A549 (cell line): ENCODE measurements around the gene SKAP1. TPM values are rescaled to one million over a fixed set of nuclear protein-coding genes. Genes with fewer than 3 reads are reported as not detected.
"Not testable (repeated sequence)": the region's sequence is repeated elsewhere in the genome, so short reads cannot be mapped to it uniquely, and the experiment has no call there.

Source experiments
- ATAC-seq, 2 experiments: fragments of 200-7000 bp in 1 of 2; fragments of >200 bp in 1 of 2; cut with Nextera tagmentation in 1 of 2; cut with Tn5 transposase in 1 of 2; 3 replicates each; pipeline versions ENCODE4 v1.8.0 to v1.9.1; 2018 to 2020; ENCODE audit warnings: mild to moderate bottlenecking in 1 of 2, moderate library complexity in 1 of 2
- CTCF ChIA-PET: fragments of 300-600 bp; sonication (Branson Sonifier 250); formaldehyde crosslinking; extraction: SDS; loops from one replicate; lab custom pipeline; 2021; ENCODE audit warnings: antibody characterized with exemption, inconsistent platforms; lab: Yijun Ruan, JAX
- POLR2A ChIA-PET: fragments of 350-600 bp; formaldehyde crosslinking; extraction: SDS; loops from one replicate; lab custom pipeline; 2021; ENCODE audit warnings: antibody characterized with exemption, inconsistent platforms; lab: Yijun Ruan, JAX
- DNase-seq, 2 experiments: peaks; one replicate each; pipeline versions ENCODE4 v3.0.0 to v3.0.0-alpha.2; 2011 to 2016; ENCODE audit warnings: low read depth in 1 of 2, low spot score in 1 of 2
- FAIRE-seq: peaks from 2 replicates; lab custom pipeline; 2011; peaks lifted over from hg19 to GRCh38; lab: Jason Lieb, UNC
- H3K27ac ChIP-seq, 2 experiments: fragments of >200 bp; sonication (Bioruptor Twin); formaldehyde crosslinking; 3 replicates each; pipeline ENCODE4 v1.5.1; 2016 to 2017
- H3K4me1 ChIP-seq: fragments of >200 bp; sonication (Bioruptor Twin); formaldehyde crosslinking; 3 replicates; pipeline ENCODE4 v1.6.1; 2016
- H3K4me2 ChIP-seq: fragments of >200 bp; sonication (Bioruptor Twin); formaldehyde crosslinking; 3 replicates; pipeline ENCODE4 v1.6.1; 2016
- H3K4me3 ChIP-seq: fragments of >200 bp; sonication (Bioruptor Twin); formaldehyde crosslinking; 3 replicates; pipeline ENCODE4 v1.5.1; 2016
- H3K9me3 ChIP-seq: fragments of >200 bp; sonication (Bioruptor Twin); formaldehyde crosslinking; 3 replicates; pipeline ENCODE4 v1.6.1; 2016
- CBX2 ChIP-seq: fragments of 200-600 bp; sonication (generic); IDR thresholded peaks from 2 replicates; pipeline ENCODE4 v1.6.1; 2016; ENCODE audit warnings: low read depth, mild to moderate bottlenecking, borderline replicate concordance
- EHF ChIP-seq: fragments of 250-450 bp; sonication (Bioruptor Pico); IDR thresholded peaks from 2 replicates; pipeline ENCODE4 v1.5.0; 2020; ENCODE audit warnings: mild to moderate bottlenecking
- ELK1 ChIP-seq: fragments of 150-350 bp; IDR thresholded peaks from 2 replicates; pipeline ENCODE4 v1.6.1; 2014; ENCODE audit warnings: low read depth, mild to moderate bottlenecking, low read length
- EP300 ChIP-seq, 2 experiments: fragments of >200 bp; sonication (Bioruptor Twin); formaldehyde crosslinking; IDR thresholded peaks; 2 replicates in 1 of 2; 3 replicates in 1 of 2; pipeline ENCODE4 v1.6.1; 2016 to 2017
- ESRRA ChIP-seq: fragments of 150-350 bp; IDR thresholded peaks from 2 replicates; pipeline ENCODE4 v1.6.1; 2014; ENCODE audit warnings: mild to moderate bottlenecking, low read length, borderline replicate concordance
- FOSL2 ChIP-seq, 2 experiments: fragments of 450-650 bp in 1 of 2; fragments of >200 bp in 1 of 2; sonication (Bioruptor Twin) in 1 of 2; formaldehyde crosslinking; IDR thresholded peaks; 2 replicates each; pipeline versions ENCODE4 v1.5.0 to v1.6.1; 2016 to 2020; ENCODE audit warnings: mild to moderate bottlenecking in 1 of 2, moderate library complexity in 1 of 2
- GATA3 ChIP-seq: IDR thresholded peaks from 2 replicates; pipeline ENCODE4 v1.6.1; 2012; ENCODE audit warnings: borderline replicate concordance
- HDAC2 ChIP-seq: fragments of 200-600 bp; sonication (generic); IDR thresholded peaks from 2 replicates; pipeline ENCODE4 v1.6.1; 2016
- HEYL ChIP-seq: fragments of 250-450 bp; sonication (Bioruptor Pico); IDR thresholded peaks from 2 replicates; pipeline ENCODE4 v1.8.0; 2021; ENCODE audit warnings: mild to moderate bottlenecking, moderate library complexity
- JUN ChIP-seq, 2 experiments: fragments of >200 bp; sonication (Bioruptor Twin); formaldehyde crosslinking; IDR thresholded peaks; 2 replicates in 1 of 2; 3 replicates in 1 of 2; pipeline ENCODE4 v1.6.1; 2016 to 2017
- KDM1A ChIP-seq: fragments of 200-600 bp; sonication (generic); IDR thresholded peaks from 2 replicates; pipeline ENCODE4 v1.6.1; 2016; ENCODE audit warnings: low read depth, mild to moderate bottlenecking
- MAFK ChIP-seq: fragments of 450-650 bp; IDR thresholded peaks from 2 replicates; pipeline ENCODE4 v1.6.1; 2014; ENCODE audit not compliant: partially characterized antibody
- MYC ChIP-seq: IDR thresholded peaks from 2 replicates; pipeline ENCODE4 v1.6.1; 2012; ENCODE audit warnings: mild to moderate bottlenecking, inconsistent platforms, low read length, improper control_type of control experiment, borderline replicate concordance
- NPAS2 ChIP-seq: fragments of 250-450 bp; sonication (Bioruptor Pico); IDR thresholded peaks from 2 replicates; pipeline ENCODE4 v1.8.0; 2022; ENCODE audit warnings: mild to moderate bottlenecking, moderate library complexity, borderline replicate concordance
- NR3C1 ChIP-seq: fragments of >200 bp; sonication (Bioruptor Twin); formaldehyde crosslinking; IDR thresholded peaks from 3 replicates; pipeline ENCODE4 v1.6.1; 2017
- PHF8 ChIP-seq: fragments of 200-600 bp; sonication (generic); IDR thresholded peaks from 2 replicates; pipeline ENCODE4 v1.6.1; 2016; ENCODE audit warnings: low read depth, mild to moderate bottlenecking, antibody characterized with exemption, moderate library complexity, borderline replicate concordance
- POLR2A ChIP-seq: IDR thresholded peaks from 2 replicates; pipeline ENCODE4 v1.6.1; 2012; ENCODE audit warnings: mild to moderate bottlenecking, low read length
- POLR2AphosphoS2 ChIP-seq: conservative IDR thresholded peaks from 2 replicates; pipeline ENCODE4 v1.6.1; 2012; ENCODE audit warnings: low read length, improper control_type of control experiment, inconsistent platforms
- RARB ChIP-seq: fragments of 250-450 bp; sonication (Bioruptor Pico); IDR thresholded peaks from 2 replicates; pipeline ENCODE4 v1.8.0; 2021; ENCODE audit warnings: mild to moderate bottlenecking, moderate library complexity
- ZC3H11A ChIP-seq: fragments of 450-650 bp; IDR thresholded peaks from 2 replicates; pipeline ENCODE4 v1.6.1; 2014; ENCODE audit warnings: antibody characterized with exemption, mild to moderate bottlenecking
- ZFP36 ChIP-seq: fragments of 450-650 bp; IDR thresholded peaks from 2 replicates; pipeline ENCODE4 v1.6.1; 2014; ENCODE audit warnings: borderline replicate concordance; ENCODE audit not compliant: partially characterized antibody
- ZSCAN20 ChIP-seq: fragments of 250-450 bp; sonication (Bioruptor Pico); IDR thresholded peaks from 2 replicates; pipeline ENCODE4 v1.8.0; 2022; ENCODE audit warnings: mild to moderate bottlenecking, moderate library complexity
- WGBS: methylation state at CpG from one replicate; pipeline ENCODE4 v1.1.6; 2017; ENCODE audit errors: missing lambda C conversion rate; 5-methylcytosine and 5-hydroxymethylcytosine counted together
- polyA plus RNA-seq, 4 experiments: library from polyadenylated mRNA; depleted of rRNA in 3 of 4; stranded (reverse); fragments of >200 nt; fragmentation: RNase III in 1 of 4; extraction: RNeasy Plus Mini Kit Qiagen cat#74134 plus additional on column Dnase treatment in 1 of 4; gene quantifications; 2 replicates in 3 of 4; 3 replicates in 1 of 4; pipeline ENCODE4 v1.2.3, GENCODE V29; 2011 to 2017
- TF ChIP-seq, protein P1 (sequence below): fragments of >200 bp; sonication (Bioruptor Twin); formaldehyde crosslinking; IDR thresholded peaks from 3 replicates; pipeline ENCODE4 v1.5.1; 2016
- TF ChIP-seq, protein P2 (sequence below): IDR thresholded peaks from 2 replicates; pipeline ENCODE4 v1.6.1; 2012

Gene SKAP1
- polyA plus RNA-seq, 2 of the 4 experiments (the other 2 are of a cell fraction) = 0.14 to 0.78 TPM

GRCh38 chr17:48453447-48453846 lies 23.4 kb upstream of the SKAP1 start (continued):
- TF ChIP-seq, protein P1, sequence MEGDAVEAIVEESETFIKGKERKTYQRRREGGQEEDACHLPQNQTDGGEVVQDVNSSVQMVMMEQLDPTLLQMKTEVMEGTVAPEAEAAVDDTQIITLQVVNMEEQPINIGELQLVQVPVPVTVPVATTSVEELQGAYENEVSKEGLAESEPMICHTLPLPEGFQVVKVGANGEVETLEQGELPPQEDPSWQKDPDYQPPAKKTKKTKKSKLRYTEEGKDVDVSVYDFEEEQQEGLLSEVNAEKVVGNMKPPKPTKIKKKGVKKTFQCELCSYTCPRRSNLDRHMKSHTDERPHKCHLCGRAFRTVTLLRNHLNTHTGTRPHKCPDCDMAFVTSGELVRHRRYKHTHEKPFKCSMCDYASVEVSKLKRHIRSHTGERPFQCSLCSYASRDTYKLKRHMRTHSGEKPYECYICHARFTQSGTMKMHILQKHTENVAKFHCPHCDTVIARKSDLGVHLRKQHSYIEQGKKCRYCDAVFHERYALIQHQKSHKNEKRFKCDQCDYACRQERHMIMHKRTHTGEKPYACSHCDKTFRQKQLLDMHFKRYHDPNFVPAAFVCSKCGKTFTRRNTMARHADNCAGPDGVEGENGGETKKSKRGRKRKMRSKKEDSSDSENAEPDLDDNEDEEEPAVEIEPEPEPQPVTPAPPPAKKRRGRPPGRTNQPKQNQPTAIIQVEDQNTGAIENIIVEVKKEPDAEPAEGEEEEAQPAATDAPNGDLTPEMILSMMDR = no peak
- TF ChIP-seq HDAC2 (no peak), FOSL2 (IDR thresholded peaks at IDR 0.05) (no peak), FOSL2 (CRISPR knock-in tag; IDR thresholded peaks at IDR 0.05) (no peak), ZSCAN20 (CRISPR knock-in tag) (no peak), CBX2 (no peak), GATA3 (no peak), ZC3H11A (no peak)
- TF ChIP-seq, all 56 proteins: peak for 0

DNA sequence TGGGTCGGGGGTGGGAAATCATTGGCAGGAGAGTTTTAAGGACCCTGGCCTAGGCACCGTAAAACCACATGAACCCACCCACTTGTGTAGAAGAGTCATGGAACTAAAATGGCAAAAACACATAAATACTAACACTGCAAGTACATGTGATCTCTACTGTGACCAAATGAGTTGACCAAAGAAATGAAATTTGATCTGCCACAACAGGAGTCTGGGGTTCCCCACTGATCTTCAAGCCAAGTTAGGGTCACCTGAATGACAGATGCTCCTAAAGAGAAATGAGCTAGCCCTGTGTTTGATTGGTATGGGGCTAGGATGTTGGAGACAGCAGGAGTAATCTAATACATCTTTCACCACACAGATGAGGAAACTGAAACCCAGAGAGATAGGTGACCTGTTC lies 21.5 kb upstream of the SKAP1 start:
- no peak for TF ChIP-seq ZFP36
- no peak for TF ChIP-seq HEYL
- TF ChIP-seq EP300 (IDR thresholded peaks at IDR 0.05) = no peak
- TF ChIP-seq POLR2A = no peak
- TF ChIP-seq MAFK = no peak
- TF ChIP-seq NR3C1 = no peak
- no peak for TF ChIP-seq KDM1A
- TF ChIP-seq CBX2 = no peak
- no peak for TF ChIP-seq RARB (CRISPR knock-in tag)
- no peak for TF ChIP-seq EHF (CRISPR knock-in tag)
- no peak for TF ChIP-seq HDAC2
- TF ChIP-seq MYC = no peak
- TF ChIP-seq, protein P2, sequence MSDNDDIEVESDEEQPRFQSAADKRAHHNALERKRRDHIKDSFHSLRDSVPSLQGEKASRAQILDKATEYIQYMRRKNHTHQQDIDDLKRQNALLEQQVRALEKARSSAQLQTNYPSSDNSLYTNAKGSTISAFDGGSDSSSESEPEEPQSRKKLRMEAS = no peak
- TF ChIP-seq ELK1 = no peak
- no peak for TF ChIP-seq ESRRA
- no peak for TF ChIP-seq NPAS2 (CRISPR knock-in tag)
- no peak for TF ChIP-seq POLR2AphosphoS2
- TF ChIP-seq JUN (IDR thresholded peaks at IDR 0.05) = no peak
- no peak for TF ChIP-seq PHF8
- TF ChIP-seq, all 56 proteins: peak for 0
- Histone ChIP-seq H3K4me3 (no peak overlapping the region), H3K4me2 (no peak overlapping the region), H3K27ac (no peak overlapping the region), H3K4me1 (no peaks in the 10 kb centered on the region), H3K9me3 (no peaks in the 10 kb centered on the region)
- FAIRE-seq (no peak), DNase-seq (no peak), ATAC-seq (no peak)
- CTCF ChIA-PET = interaction anchor here (0.7 to 7.1 kb wide), 11 partner anchors 9 to 236 kb away, joined by 3 to 117 read pairs (median 4); no protein-coding TSS in a partner anchor
- 43% methylated on average over 2 of the region's 2 CpGs for WGBS
- POLR2A ChIA-PET = no interaction called here

- H3K4me3 ChIP-seq, H3K4me1 ChIP-seq, H3K27ac ChIP-seq, FAIRE-seq, H3K4me2 ChIP-seq, DNase-seq, H3K9me3 ChIP-seq, POLR2A ChIA-PET, ATAC-seq: not testable (repeated sequence)
- 74% methylated on average over 3 of the region's 3 CpGs for WGBS
- CTCF ChIA-PET = interaction anchor here (0.6 to 13.0 kb wide), 4 partner anchors 5 to 74 kb away, joined by 3 to 117 read pairs (median 4); no protein-coding TSS in a partner anchor
Measured at GRCh38 chr17:48449335-48449734, 19.3 kb upstream of the SKAP1 start.
